Choroid plexus epithelial cell (primary cell): ENCODE measurements around the gene SIX3.

Source experiments
- DNase-seq: peaks from one replicate; pipeline ENCODE4 v3.0.0-alpha.2; 2010; ENCODE audit warnings: low read depth
- H3K4me3 ChIP-seq: 2 replicates; pipeline ENCODE4 v1.5.1; 2011; ENCODE audit warnings: low read depth, mild to moderate bottlenecking, control low read depth, low read length, moderate library complexity
- CTCF ChIP-seq: conservative IDR thresholded peaks from 2 replicates; pipeline ENCODE4 v1.5.1; 2011; ENCODE audit warnings: low read depth, mild to moderate bottlenecking, control low read depth, inconsistent platforms, low read length, moderate library complexity

The SIX3 gene

GRCh38 chr2:44925561-44926136 is 15.9 kb upstream of the SIX3 start:
- H3K4me3 ChIP-seq, result no peak overlapping the region
- TF ChIP-seq CTCF, result no peak
- DNase-seq, result no peak

- DNase-seq, result no peak
- no peak overlapping the region for H3K4me3 ChIP-seq
- no peak for TF ChIP-seq CTCF
Measured at GRCh38 chr2:44926957-44927356, 14.5 kb upstream of the SIX3 start.

GRCh38 chr2:44927985-44928482 is 13.5 kb upstream of the SIX3 start:
- H3K4me3 ChIP-seq, result no peak overlapping the region
- TF ChIP-seq CTCF, result no peak
- DNase-seq, result no peak

- no peak for DNase-seq
- TF ChIP-seq CTCF, result no peak
- H3K4me3 ChIP-seq, result no peak overlapping the region
Measured at GRCh38 chr2:44928483-44929158, 12.9 kb upstream of the SIX3 start.

DNA sequence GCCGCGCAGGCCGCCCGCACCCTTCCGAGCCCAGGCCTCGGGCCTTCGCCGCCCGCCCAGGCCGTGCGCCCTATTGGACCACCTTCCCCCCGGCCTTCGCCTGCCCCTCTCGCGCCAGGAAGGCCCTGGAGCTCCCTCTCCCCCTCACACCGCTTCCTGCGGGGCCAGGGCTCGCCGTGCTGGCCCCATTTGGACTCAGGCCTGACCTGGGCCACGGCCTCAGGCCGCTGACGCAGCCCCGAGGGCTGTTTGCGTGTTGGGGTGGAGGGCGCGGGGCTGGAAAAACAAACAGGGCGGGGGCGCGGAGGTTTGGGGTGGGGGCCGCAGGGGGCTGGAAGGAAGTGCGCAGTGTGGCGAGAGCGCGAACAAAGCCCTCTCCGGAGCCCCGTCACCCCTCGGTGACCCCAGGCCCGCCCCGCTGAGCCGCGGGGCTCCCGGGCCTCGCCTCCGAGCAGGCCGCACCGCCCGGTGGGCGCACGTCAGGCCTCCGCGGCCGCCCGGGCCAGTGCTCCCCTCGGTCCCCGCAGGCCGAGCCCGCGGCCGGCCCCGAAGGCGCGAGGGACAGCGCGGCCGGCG is 12.3 kb upstream of the SIX3 start:
- no peak overlapping the region for H3K4me3 ChIP-seq
- DNase-seq, result no peak

GRCh38 chr2:44929735-44930273 is 11.7 kb upstream of the SIX3 start:
- DNase-seq, result no peak
- no peak overlapping the region for H3K4me3 ChIP-seq
- TF ChIP-seq CTCF, result no peak

More for the DNA sequence above, 12.3 kb upstream of the SIX3 start:
- no peak for TF ChIP-seq CTCF
